B cell (primary cell): ENCODE measurements around the gene FIG4.

Source experiments
- EZH2 ChIP-seq: IDR thresholded peaks from 2 replicates; pipeline ENCODE4 v1.6.1; 2012; ENCODE audit warnings: borderline replicate concordance, low read depth, mild to moderate bottlenecking, moderate library complexity, low read length; ENCODE audit not compliant: insufficient read depth, poor library complexity, severe bottlenecking
- TF ChIP-seq, protein P1 (sequence below): fragments of 200-600 bp; IDR thresholded peaks from one replicate; pipeline ENCODE4 v1.8.0; 2022; ENCODE audit warnings: antibody characterized with exemption, mild to moderate bottlenecking

DNA sequence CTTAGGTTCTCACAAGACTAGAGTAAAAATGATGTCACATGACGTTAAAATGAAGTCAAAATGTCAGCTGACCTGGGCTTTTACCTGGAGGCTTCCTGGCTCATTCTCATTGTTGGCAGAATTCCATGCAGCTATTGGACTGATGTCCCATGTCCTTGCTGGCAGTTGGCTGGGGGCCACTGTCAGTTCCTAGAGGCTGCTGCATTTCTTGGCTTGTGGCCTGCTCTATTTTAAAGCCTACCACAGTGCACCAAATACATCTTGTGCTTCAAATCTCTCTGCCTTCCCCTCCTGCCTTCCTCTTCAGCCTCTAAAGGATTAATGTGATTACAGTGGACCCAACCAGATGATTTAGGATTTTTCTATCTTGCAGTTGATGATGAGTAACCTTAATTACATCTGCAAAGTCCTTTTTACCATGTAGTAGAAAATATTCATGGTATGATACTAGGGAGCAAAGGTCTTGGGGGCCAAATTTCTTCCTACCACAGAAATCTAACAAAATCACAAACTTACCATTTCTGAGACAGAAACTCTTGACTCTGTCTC is 81.9 kb downstream of the FIG4 start:
- TF ChIP-seq, protein P1, sequence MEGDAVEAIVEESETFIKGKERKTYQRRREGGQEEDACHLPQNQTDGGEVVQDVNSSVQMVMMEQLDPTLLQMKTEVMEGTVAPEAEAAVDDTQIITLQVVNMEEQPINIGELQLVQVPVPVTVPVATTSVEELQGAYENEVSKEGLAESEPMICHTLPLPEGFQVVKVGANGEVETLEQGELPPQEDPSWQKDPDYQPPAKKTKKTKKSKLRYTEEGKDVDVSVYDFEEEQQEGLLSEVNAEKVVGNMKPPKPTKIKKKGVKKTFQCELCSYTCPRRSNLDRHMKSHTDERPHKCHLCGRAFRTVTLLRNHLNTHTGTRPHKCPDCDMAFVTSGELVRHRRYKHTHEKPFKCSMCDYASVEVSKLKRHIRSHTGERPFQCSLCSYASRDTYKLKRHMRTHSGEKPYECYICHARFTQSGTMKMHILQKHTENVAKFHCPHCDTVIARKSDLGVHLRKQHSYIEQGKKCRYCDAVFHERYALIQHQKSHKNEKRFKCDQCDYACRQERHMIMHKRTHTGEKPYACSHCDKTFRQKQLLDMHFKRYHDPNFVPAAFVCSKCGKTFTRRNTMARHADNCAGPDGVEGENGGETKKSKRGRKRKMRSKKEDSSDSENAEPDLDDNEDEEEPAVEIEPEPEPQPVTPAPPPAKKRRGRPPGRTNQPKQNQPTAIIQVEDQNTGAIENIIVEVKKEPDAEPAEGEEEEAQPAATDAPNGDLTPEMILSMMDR = no peak
- TF ChIP-seq EZH2 = no peak
